ENCODE data around the gene FGFR3. TPM values are rescaled to one million over a fixed set of nuclear protein-coding genes. Genes with fewer than 3 reads are reported as not detected.
A peak's percentile ranks its signal among the peaks of the same experiment; 100 is the strongest.

Gene FGFR3
- total RNA-seq, 2 experiments from 2014 or later: 0.07 to 1.0 TPM

- DNase-seq (peak; percentile 34), ATAC-seq (peak; percentile 12)
- Mint-ChIP-seq H3K27me3 (peaks cover 12% of the 10 kb centered on the region), H3K9me3 (no peaks in the 10 kb centered on the region), H3K27ac (no peak overlapping the region), H3K36me3 (ENCODE audit: low read depth) (no peaks in the 10 kb centered on the region), H3K4me3 (no peak overlapping the region), H3K4me1 (ENCODE audit: low read depth) (no peaks in the 10 kb centered on the region)
- ChIA-PET POLR2A (interaction anchor here (1.0 to 1.2 kb wide), 4 partner anchors 8 to 50 kb away, joined by 3 read pairs; no protein-coding TSS in a partner anchor), CTCF (interaction anchor here (0.8 to 1.8 kb wide), 6 partner anchors 20 to 105 kb away, joined by 3 to 5 read pairs (median 4); no protein-coding TSS in a partner anchor)
- intact Hi-C loops (cut with micrococcal nuclease): no loop called here
- no peak for TF ChIP-seq CTCF (IDR thresholded peaks at IDR 0.05)
These were observed 1.8 kb downstream of the FGFR3 start for GRCh38 chr4:1794809-1795298.

- no peak for TF ChIP-seq CTCF (IDR thresholded peaks at IDR 0.05)
- Mint-ChIP-seq H3K4me1 (ENCODE audit: low read depth) (no peaks in the 10 kb centered on the region), H3K4me3 (no peak overlapping the region), H3K9me3 (no peaks in the 10 kb centered on the region), H3K27ac (no peak overlapping the region), H3K27me3 (peaks cover 12% of the 10 kb centered on the region), H3K36me3 (ENCODE audit: low read depth) (no peaks in the 10 kb centered on the region)
- POLR2A ChIA-PET: interaction anchor here (1.0 to 1.2 kb wide), 3 partner anchors 9 to 51 kb away, joined by 3 read pairs; no protein-coding TSS in a partner anchor
- DNase-seq (no peak), ATAC-seq (no peak)
- intact Hi-C loops (cut with micrococcal nuclease): no loop called here
- CTCF ChIA-PET: interaction anchor here (0.8 to 1.8 kb wide), 10 partner anchors 14 to 103 kb away, joined by 3 to 5 read pairs (median 3); no protein-coding TSS in a partner anchor
These were observed 2.5 kb downstream of the FGFR3 start for GRCh38 chr4:1795299-1796195.

- no peaks in the 10 kb centered on the region for H3K4me1 Mint-ChIP-seq (ENCODE audit: low read depth)
- H3K27me3 Mint-ChIP-seq: peaks cover 12% of the 10 kb centered on the region
- TF ChIP-seq CTCF (IDR thresholded peaks at IDR 0.05): no peak
- CTCF ChIA-PET: interaction anchor here (1.1 to 1.5 kb wide), 5 partner anchors 13 to 102 kb away, joined by 3 to 4 read pairs (median 3); no protein-coding TSS in a partner anchor
- DNase-seq (no peak), ATAC-seq (no peak)
- no peak overlapping the region for H3K4me3 Mint-ChIP-seq
- H3K36me3 Mint-ChIP-seq (ENCODE audit: low read depth): no peaks in the 10 kb centered on the region
- POLR2A ChIA-PET: no interaction called here
- no peaks in the 10 kb centered on the region for H3K9me3 Mint-ChIP-seq
- intact Hi-C loops (cut with micrococcal nuclease): no loop called here
- H3K27ac Mint-ChIP-seq: no peak overlapping the region
These were observed 3.6 kb downstream of the FGFR3 start for GRCh38 chr4:1796486-1797204.

GRCh38 chr4:1797298-1797860 is 4.3 kb downstream of the FGFR3 start:
- no peak for ATAC-seq
- intact Hi-C loops (cut with micrococcal nuclease): no loop called here
- H3K9me3 Mint-ChIP-seq: no peaks in the 10 kb centered on the region
- no peak for DNase-seq
- H3K4me3 Mint-ChIP-seq: no peak overlapping the region
- ChIA-PET CTCF (interaction anchor here (0.7 to 1.0 kb wide), 2 partner anchors 12 to 71 kb away, joined by 3 read pairs; no protein-coding TSS in a partner anchor), POLR2A (no interaction called here)
- H3K4me1 Mint-ChIP-seq (ENCODE audit: low read depth): no peaks in the 10 kb centered on the region
- no peaks in the 10 kb centered on the region for H3K36me3 Mint-ChIP-seq (ENCODE audit: low read depth)
- no peak overlapping the region for H3K27ac Mint-ChIP-seq
- peaks cover 11% of the 10 kb centered on the region for H3K27me3 Mint-ChIP-seq
- no peak for TF ChIP-seq CTCF (IDR thresholded peaks at IDR 0.05)
